Esophagus muscularis mucosa (tissue), 3 donors: ENCODE results near the gene BCL2L13.

Experiments used
- CTCF ChIP-seq, 3 experiments: fragments of 200-600 bp in 2 of 3; fragments of 450-650 bp in 1 of 3; sonication (generic) in 2 of 3; IDR thresholded peaks; one replicate each; pipeline ENCODE4 v1.5.1; 2017 to 2019; ENCODE audit warnings: antibody characterized with exemption in 3 of 3, mild to moderate bottlenecking in 2 of 3, moderate library complexity in 1 of 3
- POLR2AphosphoS5 ChIP-seq, 2 donors: sonication (generic); formaldehyde crosslinking; IDR thresholded peaks; one replicate each; pipeline ENCODE4 v1.6.1; 2017; ENCODE audit warnings: antibody characterized with exemption in 2 of 2

GRCh38 chr22:17753401-17753989 is 114.9 kb downstream of the BCL2L13 start:
- TF ChIP-seq CTCF (IDR thresholded peaks at IDR 0.05): no peak
- TF ChIP-seq POLR2AphosphoS5 (IDR thresholded peaks at IDR 0.05): no peak
